AG10803 (cell line): ENCODE data around the gene AGPAT3.

Experiments
- DNase-seq: peaks from one replicate; pipeline ENCODE4 v3.0.0; 2010; ENCODE audit warnings: low read depth
- H3K4me3 ChIP-seq: 2 replicates; pipeline ENCODE4 v1.5.1; 2011; ENCODE audit warnings: mild to moderate bottlenecking, low read length, control low read depth
- CTCF ChIP-seq: conservative IDR thresholded peaks from 2 replicates; pipeline ENCODE4 v1.5.1; 2011; ENCODE audit warnings: mild to moderate bottlenecking, low read length, control low read depth, inconsistent platforms

The AGPAT3 gene

GRCh38 chr21:43903451-43904091, 38.5 kb downstream of the AGPAT3 start:
- no peak overlapping the region for H3K4me3 ChIP-seq
- no peak for DNase-seq
- no peak for TF ChIP-seq CTCF

DNA sequence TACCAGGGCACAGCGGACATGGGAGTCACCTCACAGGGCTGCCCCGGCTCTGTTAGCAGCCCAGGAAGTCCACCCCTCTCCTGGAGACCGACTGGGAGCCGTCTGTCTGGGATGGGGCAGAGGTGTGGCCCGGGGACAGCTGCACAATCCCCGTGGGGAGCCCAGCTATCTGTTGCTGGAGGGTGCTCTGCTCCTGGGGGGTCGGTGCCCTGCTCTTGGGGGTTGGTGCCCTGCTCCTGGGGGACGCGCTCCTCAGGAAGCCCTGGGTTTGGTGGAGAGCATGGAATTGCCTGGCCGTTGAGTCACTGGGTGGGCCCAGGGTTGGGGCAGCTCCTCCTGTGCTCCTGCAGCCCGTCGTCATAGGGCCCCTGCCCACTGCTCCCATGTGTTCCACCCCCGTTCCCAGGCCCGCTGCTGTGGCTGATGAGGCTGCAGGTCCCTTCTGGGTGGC, 39.3 kb downstream of the AGPAT3 start:
- no peak overlapping the region for H3K4me3 ChIP-seq
- TF ChIP-seq CTCF, result no peak
- no peak for DNase-seq

DNA sequence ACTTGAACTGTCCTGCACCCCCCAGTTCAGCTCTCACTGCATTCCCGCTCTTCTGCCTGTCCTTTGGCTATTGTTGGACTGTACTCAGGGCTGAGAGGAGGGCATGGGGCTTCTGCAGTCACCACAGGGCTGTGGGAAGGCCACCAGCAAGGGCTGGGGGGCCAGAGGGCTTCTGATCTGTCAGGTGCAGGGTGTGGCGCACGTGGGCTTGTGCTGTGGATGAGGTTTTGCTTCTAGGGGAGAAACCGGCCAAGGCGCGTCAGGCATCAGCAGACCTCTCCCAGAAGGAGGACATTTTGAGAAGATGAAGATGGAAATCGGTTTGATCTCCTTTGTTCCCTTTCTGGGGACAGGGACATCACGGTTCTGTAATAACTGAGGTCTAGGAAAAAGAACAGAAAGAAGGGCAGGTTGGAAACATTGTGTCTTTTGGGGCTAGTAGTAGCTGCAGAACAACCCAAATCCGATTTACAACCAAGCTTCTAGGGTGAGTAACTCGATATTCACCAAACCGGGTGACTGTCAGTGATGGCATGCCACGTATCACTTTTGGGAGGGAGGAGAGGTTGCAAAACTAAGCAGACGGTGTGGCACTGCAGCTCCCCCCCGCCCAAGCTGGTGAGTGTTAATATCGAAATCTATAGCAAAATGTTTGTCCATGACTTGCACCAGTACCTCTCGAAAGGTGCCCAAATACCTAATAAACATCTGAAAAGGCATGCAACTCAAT, 40.9 kb downstream of the AGPAT3 start:
- H3K4me3 ChIP-seq, result no peak overlapping the region
- DNase-seq, result peak; percentile 8
- TF ChIP-seq CTCF, result no peak

DNA sequence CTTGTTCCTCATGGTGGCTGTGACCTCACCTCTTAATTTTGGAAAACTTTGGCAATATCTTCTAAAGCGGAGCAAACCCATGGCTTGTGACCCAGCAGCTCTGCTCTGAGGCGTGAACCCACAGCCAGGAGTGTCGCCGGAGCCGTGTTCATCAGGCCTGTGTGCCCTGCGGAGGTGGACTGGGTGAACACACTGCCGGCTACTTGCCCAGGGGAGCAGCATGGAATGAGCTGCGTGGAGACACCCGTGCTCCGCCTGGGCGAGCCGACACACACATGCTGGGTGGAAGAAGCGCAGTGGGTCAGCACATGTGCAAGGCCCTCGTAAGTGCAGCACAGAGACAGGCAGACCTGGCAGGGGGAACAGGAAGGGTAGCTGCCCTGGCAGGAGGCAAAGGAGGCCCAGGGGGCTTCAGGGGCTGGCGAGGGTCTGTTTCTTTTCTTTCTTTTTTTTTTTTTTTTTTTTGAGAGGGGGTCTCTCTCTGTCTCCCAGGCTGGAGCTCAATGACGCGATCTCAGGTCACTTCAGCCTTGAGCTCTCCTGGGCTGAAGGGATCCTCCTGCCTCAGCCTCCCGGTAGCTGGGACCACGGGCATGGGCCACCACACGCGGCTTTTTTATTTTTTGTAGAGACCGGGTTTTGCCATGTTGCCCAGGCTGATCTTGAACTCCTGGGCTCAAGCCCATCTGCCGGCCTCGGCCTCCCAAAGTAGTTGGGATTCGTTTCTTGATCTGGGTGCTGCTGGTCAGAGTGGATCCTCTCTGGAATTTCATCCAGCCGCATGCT, 41.8 kb downstream of the AGPAT3 start:
- H3K4me3 ChIP-seq, result no peak overlapping the region
- TF ChIP-seq CTCF, result no peak
- DNase-seq, result no peak

GRCh38 chr21:43907751-43908150, 42.7 kb downstream of the AGPAT3 start:
- H3K4me3 ChIP-seq, result no peak overlapping the region
- no peak for DNase-seq
- TF ChIP-seq CTCF, result no peak

DNA sequence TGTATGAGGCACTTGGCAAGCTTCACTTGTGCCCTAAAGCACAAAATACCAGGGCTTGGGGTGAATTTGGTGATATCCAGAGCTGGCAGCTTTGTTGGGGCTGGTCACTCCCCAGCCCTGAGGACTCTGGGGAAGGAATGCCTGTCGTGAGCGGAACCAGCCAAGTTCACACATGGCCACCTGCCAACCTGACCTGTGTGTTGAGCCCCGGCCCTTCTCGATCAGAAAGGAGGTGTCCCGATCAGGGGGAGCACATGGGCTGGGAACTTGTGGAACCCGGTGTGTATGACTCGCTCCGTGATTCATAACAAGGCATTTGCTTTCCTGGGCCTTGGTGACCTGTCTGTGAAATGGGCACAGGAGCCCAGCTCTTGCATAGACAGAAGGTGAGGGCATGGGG, 43.1 kb downstream of the AGPAT3 start:
- H3K4me3 ChIP-seq, result no peak overlapping the region
- TF ChIP-seq CTCF, result no peak
- DNase-seq, result no peak
